Measurements from ENCODE around the gene RNF222.
"Not testable (repeated sequence)": the region's sequence is repeated elsewhere in the genome, so short reads cannot be mapped to it uniquely, and the experiment has no call there.

RNF222 gene

DNA sequence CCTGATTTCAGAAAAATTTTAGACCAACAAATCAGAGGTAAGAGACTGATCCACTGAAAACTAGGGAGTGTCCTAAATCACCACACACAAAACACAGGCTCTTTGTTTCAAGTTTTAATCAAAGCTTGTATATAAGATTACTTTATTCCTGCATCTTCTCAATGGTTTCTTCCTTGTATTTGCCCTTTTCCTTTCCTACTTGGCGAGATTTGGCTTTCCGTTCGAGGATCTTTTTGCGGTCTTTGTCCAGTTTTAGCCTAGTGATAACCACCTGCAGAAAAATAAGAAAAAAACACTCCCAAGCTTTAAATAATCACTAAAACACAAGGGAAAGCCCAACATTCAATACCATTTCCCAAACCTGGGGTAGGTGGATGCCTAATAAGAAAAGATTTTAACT is 20.2 kb downstream of the RNF222 start:
- no peak for DNase-seq

DNA sequence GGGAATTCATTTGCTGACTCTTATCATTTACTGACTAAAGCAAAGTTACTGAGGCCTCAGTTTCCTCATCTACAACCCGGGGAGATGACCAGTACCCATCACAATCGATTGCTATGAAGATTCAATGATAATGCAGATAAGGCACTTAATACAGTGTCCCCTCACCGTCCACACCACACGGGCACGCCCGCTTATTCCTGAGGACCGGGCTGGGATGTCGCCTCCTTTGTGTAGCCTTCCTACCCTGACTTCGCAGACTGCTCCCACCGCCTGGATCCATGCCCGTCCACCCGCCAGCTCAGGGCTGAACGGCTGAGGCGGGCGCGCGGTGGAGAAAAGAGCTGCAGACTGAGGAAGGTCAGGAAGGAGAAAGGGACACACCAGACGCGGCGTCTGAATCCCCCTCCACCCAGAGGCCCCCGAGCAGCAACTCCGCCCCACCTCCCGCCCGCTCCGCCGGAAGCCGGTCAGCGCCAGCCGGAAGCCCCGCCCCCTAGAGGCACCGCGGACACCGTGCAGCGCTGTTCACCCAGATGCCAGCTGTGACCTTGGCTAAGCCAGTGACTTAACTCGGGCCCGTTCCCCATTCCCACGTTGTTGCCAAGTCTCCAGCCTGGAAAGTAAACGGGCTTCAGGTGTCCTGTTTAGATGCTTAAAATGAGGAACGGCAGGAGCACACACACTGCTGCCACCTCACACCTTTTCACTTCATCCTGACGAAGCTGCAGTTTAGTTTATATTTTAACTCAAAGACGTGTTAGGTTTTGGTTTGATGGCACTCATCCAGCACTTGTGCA is 21.2 kb downstream of the RNF222 start, which contains the start of gene KRABD2:
Gene KRABD2, minus strand, starts transcription at position 434 of the 797 bp plus-strand sequence.
- peak; percentile 77 for DNase-seq

DNA sequence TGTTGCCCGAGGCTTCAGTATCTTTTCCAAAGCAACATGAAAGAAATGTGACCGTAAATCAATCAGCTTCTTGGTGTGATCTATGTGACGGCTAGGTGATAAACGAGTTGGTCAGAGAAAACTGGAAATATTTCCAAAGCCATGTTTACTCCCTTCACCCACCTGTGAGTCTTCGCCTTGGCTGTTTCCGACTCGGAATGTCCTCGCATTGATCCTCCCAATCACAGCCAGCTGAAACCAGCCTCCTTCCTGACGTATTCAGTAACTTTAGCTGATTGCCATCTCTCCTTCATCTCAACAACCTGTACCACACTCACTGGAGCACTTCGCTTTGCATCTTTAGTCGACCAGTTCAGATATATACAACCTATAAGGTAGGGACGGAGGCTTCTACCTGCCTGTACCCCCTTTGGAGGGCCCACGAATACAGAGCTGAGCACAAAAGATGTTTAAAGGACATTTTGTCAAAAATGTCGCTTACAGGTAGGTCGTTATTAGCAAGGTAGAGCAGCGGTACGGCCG is 21.8 kb downstream of the RNF222 start:
- no peak for DNase-seq

DNA sequence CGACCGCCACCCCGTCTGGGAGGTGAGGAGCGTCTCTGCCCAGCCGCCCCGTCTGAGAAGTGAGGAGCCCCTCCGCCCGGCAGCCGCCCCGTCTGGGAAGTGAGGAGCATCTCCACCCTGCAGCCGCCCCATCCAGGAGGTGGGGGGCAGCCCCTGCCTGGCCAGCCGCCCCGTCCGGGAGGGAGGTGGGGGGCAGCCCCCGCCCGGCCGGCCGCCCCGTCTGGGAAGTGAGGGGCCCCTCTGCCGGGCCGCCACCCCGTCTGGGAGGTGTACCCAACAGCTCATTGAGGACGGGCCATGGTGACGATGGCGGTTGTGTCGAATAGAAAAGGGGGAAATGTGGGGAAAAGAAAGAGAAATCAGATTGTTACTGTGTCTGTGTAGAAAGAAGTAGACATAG is 23.8 kb downstream of the RNF222 start:
- DNase-seq: not testable (repeated sequence)

DNA sequence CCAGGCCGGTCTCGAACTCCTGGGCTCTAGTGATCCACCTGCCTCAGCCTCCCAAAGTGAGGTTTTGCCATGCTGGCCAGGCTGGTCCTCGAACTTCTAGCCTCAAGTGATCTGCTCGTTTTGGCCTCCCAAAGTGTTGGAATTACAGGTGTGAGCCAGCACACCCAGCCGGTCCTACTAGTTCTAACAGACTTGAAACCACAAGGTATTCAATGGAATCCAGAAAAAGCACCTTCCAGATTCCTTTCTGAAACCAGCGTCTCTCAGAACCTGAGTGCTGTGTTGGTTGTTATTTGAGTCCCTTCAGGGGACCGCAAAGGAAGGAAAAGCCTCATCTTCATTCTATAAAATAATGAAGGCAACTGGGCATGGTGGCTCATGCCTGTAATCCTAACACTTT is 25.2 kb downstream of the RNF222 start:
- DNase-seq: no peak

DNA sequence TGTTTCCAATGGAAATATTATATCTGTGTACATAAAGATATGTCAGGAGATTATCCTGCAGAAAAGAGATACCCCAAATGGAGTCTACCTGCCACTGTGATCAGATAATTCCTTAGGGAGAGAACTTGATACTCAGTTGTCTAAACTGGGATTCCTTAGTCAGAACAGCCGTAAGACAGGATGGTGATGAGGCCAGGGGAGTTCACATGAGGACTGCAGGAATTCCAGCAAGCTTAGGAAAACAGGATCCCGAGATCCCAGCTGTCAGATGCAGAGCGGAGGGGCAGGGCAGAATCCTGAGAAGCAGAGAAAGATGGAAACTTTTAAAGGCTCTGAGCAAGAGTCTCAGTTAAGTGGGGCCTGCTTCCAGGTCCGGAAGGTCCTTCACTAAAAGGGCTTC is 25.8 kb downstream of the RNF222 start:
- no peak for DNase-seq

DNA sequence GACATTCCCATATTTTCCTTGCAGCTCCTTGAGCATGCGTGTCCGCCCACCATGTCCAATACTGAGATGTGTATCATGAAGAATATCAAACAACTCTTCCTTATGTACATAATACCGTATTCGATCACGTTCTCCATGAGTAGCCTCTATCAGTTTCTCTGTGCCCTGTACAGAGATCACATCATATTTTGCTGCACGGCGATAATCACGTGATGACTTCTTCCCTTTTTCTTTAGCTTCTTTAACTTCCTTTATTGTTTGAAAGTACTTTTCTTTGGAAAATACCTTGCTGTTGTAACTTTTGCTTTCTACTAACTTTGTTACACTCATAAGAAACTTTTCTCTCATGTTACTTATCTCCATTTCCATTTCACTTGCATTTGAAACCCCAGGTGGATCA is 27.7 kb downstream of the RNF222 start:
- DNase-seq: no peak

DNA sequence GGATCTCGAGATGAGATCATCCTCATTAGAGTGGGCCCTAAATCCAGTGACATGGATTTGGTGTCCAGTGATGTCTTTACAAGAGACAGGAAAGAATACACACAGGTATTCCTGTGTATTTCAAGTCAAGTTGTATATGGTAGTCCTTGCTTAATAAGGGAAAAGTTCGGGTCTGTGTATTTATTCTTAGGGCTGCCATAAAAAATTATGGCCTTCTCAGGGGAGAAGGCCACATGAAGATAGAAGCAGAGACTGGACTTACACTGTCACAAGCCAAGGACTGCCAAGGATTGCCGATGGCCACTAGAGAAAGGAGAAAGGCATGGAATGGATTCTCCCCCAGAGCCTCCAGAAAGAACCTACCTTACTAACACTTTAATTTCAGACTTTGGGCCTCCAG is 29.4 kb downstream of the RNF222 start:
- DNase-seq: no peak

DNA sequence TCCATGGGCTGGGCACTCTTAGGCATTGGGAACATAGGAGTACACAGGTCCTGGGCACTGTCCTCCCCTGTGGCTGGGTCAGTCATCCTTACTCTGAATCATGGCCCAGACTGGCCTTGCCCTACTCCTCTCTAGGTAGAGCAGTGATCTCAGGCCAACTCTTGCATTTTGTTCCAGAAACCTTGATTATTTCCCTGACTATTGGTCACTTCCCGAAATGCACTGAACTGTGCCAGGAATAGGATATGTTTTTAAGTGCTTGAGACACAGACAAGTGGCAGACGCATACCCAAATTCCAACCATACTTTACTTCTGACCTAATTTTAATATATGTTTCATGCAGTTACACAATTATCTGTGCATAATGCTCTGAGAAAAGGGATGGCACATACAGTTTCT is 31.4 kb downstream of the RNF222 start:
- DNase-seq: no peak

DNA sequence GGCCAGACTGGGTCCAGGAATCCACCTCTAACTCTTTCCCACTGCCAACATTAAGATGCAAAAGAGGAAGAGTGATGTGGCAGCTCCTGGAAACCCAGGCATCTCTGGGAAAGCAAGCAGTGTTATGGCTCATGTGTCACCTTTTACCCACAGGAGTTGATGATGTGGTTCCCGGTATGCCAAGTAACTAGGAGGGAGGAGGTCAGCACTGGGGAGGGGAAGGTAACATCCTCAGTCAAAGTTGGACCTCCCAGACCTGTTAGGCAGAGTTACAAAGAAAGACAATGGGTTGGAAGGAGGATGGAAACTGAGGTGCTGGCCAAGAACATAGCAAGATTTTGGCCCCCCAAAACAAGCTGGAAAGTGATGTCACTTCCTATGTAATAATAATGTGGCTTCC is 32.5 kb downstream of the RNF222 start:
- DNase-seq: no peak

DNA sequence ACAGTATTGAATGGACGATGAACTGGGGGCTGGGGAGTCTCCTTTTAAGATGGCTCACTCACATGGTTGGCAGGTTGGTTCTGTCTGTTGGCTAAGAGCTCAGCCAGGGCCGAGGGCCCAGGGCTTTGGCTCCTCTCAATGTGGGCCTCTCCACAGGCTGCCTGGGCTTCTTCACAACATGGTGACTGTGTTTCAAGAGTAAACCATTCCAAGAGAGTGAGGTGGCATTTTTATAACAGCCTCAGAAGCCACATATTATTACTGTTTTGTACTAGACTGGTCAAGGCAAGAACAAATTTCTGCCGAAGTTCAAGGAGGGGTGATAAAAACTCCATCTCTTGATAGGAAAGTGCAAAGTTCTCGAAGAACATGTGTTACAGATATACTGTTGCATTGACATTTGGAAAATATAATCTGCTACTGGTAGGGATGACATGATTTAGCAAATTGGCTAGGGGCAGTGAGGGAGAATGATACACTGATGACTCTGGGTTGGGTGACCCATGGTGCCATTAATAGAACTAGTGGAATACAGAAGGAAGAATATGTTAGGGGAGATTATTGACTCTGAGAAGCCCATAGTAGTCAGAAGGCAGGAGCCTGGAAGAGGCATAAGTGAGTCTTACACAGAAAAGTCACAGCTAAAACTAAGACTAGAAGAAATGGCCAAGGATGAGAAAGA is 34.8 kb downstream of the RNF222 start:
- no peak for DNase-seq

DNA sequence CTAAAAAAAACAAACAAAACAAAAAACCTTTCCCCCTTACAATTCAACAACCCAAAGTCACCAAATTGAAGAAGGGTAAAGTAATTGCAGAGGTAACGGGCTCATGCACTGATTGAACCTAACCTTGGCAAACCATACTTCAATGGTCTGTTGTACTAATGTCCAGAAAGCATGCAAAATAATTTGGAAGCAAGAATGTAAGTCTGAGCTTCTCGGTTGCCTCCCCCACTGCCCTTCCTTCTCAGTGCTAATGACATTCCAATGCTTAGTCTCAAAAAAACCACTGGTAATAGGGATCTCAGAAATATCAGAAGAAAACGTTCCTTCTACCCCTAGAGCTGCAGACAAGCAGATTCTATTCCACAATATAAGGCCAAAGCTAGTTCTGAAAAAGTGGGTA is 36.9 kb downstream of the RNF222 start:
- no peak for DNase-seq

DNA sequence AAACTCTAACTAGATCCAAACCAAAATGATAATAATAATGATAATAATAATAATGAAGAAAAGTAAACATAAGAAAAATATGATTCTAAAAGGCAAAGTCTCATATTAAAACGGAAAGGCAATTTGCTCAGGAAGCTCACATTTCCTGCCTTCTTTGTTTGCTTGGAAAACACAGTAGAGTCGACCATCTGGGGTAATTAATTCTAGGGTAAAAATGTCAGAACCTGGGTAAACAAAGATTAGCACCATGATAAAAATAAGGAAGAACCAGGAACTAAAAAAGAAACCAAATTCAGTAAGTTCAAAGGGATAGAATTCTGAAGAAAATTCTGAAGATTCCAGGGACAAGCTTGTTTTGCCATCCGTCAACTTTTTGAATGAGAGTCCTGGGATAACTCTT is 37.4 kb downstream of the RNF222 start:
- no peak for DNase-seq

DNA sequence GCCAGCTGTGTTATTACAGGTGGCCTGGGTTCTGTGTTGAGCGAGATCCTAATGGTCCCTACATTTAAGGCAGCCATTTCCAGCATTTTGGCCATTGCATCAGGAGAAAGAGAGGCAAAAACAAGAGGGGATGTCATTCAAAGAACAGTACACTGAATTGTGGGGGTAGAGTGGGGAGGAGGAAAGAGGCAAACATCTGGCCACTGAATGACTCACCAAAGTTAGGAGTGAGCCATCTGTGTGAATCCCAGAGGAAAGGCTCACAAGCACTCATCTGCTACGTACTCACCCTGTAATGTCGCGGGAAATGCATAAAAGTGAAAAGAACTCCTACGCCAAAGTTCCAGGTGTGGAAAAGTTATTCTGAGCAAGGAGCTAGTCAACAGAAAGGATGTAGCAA is 37.9 kb downstream of the RNF222 start:
- peak; percentile 32 for DNase-seq

DNA sequence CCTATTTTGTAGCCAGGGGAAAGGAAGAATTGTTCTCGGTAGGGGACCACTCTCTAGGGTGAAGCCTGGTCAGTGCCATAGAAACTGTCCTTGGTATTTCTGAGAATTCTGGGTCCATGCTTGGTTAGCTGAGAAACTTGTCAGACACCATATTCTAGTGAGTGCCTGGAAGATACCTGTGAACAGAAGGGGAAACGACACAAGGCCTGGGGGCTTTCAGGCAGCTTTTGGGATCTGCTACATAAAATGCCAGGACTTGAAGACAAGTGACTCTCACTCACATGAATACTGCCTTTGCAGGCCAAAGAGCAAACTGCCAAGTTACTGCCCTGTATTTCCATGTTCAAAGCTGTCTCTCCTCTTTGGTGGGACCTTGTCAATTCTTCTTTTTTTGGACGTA is 39.7 kb downstream of the RNF222 start:
- DNase-seq: no peak

DNA sequence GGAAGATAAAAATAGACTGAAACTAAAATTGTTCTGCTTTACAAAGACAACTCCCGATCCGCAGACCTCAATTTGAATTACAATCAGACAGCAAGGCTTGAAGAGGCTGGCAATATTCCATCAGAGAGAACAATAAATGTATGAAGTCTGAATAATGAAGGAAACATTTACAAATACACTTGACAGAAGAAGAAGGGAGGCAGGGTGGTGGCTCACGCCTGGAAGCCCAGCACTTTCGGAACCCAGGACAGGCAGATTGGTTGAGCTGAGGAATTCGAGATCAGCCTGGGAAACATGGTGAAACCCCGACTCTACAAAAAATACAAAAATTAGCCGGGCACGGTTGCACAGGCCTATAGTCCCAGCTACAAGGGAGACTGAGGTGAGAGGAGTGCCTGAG is 43.4 kb downstream of the RNF222 start:
- no peak for DNase-seq

DNA sequence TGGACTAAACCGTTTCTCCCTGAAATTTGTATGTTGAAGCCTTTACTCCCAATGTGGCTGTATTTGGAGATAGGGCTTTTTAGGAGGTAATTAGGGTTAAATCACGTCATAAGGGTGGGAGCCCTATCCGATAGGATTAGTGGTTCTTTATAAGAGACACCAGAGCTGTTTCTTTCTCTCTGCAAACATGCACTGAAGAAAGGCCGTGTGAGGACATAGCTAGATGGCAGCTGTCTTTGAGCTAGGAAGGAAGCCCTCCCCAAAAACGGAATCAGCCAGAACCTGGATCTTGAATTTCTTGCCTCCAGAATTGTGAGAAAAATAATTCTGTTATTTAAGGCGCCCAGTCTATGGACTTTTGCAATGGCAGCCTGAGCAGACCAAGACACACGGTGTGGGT is 43.9 kb downstream of the RNF222 start:
- DNase-seq: no peak

DNA sequence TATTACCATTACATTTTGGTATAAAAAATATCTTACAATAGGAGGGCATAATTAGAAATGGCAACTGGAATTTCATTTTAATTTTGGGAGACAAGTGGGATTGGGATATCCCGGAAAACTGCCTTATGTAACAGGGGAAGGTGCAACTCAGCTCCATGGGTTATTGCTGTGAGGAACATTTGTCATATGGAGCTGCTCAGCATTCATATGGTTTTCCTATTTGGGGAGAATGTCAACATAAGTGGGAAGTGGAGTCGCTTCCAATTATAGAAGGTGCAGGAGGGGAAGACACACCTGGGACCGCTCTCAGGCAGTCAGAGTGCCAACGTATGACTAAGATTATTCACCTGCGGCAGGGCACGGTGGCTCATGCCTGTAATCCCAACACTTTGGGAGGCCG is 47.3 kb downstream of the RNF222 start:
- no peak for DNase-seq

DNA sequence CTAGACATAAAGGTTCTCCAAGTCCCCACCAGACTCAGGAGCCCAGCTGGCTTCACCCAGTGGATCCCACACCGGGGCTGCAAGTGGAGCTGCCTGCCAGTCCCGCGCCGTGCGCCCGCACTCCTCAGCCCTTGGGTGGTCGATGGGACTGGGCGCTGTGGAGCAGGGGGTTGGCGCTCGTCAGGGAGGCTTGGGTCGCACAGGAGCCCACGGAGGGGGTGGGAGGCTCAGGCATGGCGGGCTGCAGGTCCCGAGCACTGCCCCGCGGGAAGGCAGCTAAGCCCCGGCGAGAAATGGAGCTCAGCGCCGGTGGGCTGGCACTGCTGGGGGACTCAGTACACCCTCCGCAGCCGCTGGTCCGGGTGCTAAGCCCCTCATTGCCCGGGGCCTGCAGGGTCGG is 50.6 kb downstream of the RNF222 start:
- not testable (repeated sequence) for DNase-seq

DNA sequence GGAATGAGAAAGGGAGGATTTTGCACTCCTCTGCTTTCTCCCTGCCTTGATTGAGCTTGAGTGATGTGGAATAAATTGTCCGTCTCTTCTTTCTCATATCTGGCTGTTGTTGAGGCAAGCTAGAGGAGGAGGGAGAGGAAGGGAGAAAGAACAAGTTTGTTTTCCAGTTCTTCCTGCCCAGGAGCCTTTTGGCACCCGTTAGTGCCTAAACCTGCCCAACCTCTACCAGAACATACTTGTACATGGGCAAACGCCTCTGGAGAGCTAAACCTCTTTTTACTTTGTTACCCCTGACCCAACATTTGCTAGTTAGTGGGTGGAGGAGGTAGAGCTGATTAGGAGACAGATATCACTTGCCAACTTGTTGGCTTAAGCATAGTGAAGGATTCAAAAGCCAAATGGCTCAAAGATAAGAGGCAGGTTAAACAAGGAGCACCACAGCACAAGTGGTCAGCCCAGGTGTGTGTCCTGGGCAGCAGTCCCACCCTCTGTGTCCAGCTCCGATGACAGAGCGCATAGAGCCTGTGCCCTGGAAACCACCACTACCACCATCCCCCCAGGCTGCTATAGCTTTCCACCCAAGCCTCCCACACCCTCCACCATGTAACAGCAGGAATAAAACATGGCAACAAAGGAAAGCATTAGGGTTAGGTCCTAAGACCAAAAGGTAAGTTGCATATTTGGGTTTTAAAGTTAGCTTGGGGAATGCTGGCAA is 51.5 kb downstream of the RNF222 start:
- no peak for DNase-seq

DNA sequence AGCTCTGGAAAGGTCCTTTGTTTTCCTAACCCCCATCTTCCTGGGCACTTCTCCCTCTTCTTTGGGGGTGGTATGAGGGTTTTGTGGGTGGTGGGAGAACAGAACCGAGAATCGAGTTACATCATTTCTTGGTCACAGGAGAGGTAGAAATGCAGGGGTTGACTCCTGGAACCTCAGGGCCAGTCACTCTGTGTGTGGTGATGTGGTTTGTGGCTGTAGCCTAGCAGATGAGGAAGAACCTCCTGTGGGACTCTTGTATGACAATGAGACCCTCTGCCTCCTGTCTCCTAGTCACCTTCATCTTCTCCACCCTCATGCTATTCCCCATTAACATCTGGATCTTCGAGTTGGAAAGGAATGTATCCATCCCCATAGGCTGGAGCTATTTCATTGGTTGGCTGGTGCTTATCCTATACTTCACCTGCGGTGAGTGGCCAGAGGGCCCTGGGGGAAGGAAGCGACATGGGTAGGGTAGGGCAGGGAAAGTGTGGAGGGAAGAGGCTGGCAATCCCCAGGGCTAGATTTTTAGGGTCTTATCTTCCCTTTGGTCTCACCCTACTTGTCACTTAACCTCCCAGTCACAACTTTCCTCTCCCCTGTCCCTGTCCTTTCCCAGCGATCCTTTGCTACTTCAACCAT is 52.5 kb downstream of the RNF222 start:
- no peak for DNase-seq

DNA sequence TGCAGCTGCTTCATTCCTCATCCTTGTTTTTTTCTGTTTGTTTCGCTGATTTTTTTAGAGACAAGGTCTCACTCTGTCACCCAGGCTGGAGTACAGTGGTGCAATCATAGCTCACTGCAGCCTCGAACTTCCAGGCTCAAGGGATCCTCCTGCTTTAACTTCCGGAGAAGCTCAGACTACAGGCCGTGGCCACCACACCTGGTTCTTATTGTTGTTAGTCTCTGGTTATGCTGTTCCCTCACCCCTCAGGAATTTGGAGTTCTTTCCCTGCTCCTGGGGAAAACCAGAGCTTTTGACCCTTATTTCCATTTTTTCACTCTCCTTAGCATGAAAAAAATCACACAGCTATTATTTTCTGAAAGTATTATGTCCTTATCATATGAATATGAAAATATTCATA is 56.2 kb downstream of the RNF222 start:
- DNase-seq: no peak
